Endodermal cell (in vitro differentiated cells): ENCODE results near the gene PANK4. TPM values are rescaled to one million over a fixed set of nuclear protein-coding genes. Genes with fewer than 3 reads are reported as not detected.

Source experiments
- DNase-seq: peaks from one replicate; pipeline ENCODE4 v3.0.0-alpha.2; 2017
- H3K27ac ChIP-seq: 2 replicates; pipeline ENCODE4 v1.5.1; 2013; ENCODE audit warnings: mild to moderate bottlenecking, low read depth, low read length, moderate library complexity
- H3K27me3 ChIP-seq: 2 replicates; pipeline ENCODE4 v1.6.1; 2013; ENCODE audit warnings: mild to moderate bottlenecking, low read length, moderate library complexity; ENCODE audit not compliant: insufficient read depth, control insufficient read depth, poor library complexity, severe bottlenecking
- H3K36me3 ChIP-seq: 2 replicates; pipeline ENCODE4 v1.7.0; 2013; ENCODE audit warnings: mild to moderate bottlenecking, low read length, moderate library complexity; ENCODE audit not compliant: control insufficient read depth, insufficient read depth
- H3K4me1 ChIP-seq: one replicate; pipeline ENCODE4 v1.7.0; 2013; ENCODE audit warnings: low read length; ENCODE audit not compliant: control insufficient read depth, insufficient read depth
- H3K4me3 ChIP-seq: 2 replicates; pipeline ENCODE4 v1.5.1; 2013; ENCODE audit warnings: mild to moderate bottlenecking, low read length, moderate library complexity
- H3K9ac ChIP-seq: 2 replicates; pipeline ENCODE4 v1.6.1; 2013; ENCODE audit warnings: mild to moderate bottlenecking, low read length, moderate library complexity; ENCODE audit not compliant: poor library complexity, severe bottlenecking; ENCODE audit errors: extremely low read depth
- H3K9me3 ChIP-seq: 2 replicates; pipeline ENCODE4 v1.6.1; 2013; ENCODE audit warnings: mild to moderate bottlenecking, low read length, moderate library complexity; ENCODE audit not compliant: control insufficient read depth
- H3K27ac Mint-ChIP-seq: 2 replicates; pipeline ENCODE4 v1.8.0; 2020; ENCODE audit warnings: mixed read lengths
- H3K27me3 Mint-ChIP-seq: 2 replicates; pipeline ENCODE4 v1.8.0; 2021; ENCODE audit warnings: mild to moderate bottlenecking, mixed read lengths; ENCODE audit not compliant: insufficient read depth
- H3K36me3 Mint-ChIP-seq: 2 replicates; pipeline ENCODE4 v1.8.0; 2020; ENCODE audit warnings: low read depth, mixed read lengths
- H3K4me1 Mint-ChIP-seq: 2 replicates; pipeline ENCODE4 v1.8.0; 2020; ENCODE audit warnings: mixed read lengths
- H3K4me3 Mint-ChIP-seq: 2 replicates; pipeline ENCODE4 v1.8.0; 2020; ENCODE audit warnings: mild to moderate bottlenecking, moderate library complexity, mixed read lengths
- H3K9me3 Mint-ChIP-seq: 2 replicates; pipeline ENCODE4 v1.8.0; 2020; ENCODE audit warnings: mild to moderate bottlenecking, mixed read lengths
- WGBS, 2 experiments: methylation state at CpG; one replicate each; pipeline versions ENCODE4 v1.1.5 to v1.1.7; 2013; ENCODE audit warnings: missing lambda C conversion rate in 2 of 2, mixed read lengths in 1 of 2; ENCODE audit not compliant: insufficient coverage in 1 of 2, insufficient read length in 1 of 2; 5-methylcytosine and 5-hydroxymethylcytosine counted together
- total RNA-seq, 2 donors: library from RNA; stranded (reverse); fragmentation: NEBNext Ultra II Directional in 1 of 2; extraction: Animal tissue kit (Norgen Biotek cat#: 25700) in 1 of 2; gene quantifications; 2 replicates in 1 of 2; 3 replicates in 1 of 2; pipeline ENCODE4 v1.2.1, GENCODE V29; 2021
- TF ChIP-seq, protein P1 (sequence below): fragments of 200-600 bp; sonication (generic); conservative IDR thresholded peaks from 2 replicates; pipeline ENCODE4 v1.5.0; 2021; ENCODE audit warnings: antibody characterized with exemption, mild to moderate bottlenecking

The PANK4 gene
- total RNA-seq, 2 donors from 2014 or later = 45.6 to 49.5 TPM

DNA sequence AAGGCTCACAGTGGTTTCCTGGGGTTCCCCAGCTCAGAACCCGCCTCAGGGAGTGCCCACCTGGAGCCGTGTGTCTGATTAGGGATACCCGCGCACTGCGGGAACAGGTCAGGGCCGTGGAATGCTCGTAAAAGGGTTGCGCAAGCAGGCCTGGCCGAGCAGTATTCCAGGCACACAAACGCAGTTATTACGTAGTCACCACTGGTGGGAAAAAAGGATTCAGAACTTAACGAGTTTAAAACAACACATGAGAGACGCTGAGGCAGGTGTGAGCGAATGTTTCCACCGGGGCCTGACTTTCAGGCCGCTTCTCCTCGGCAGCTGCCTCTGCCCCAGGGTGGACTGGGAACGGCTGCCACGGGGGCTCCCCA, 32.1 kb downstream of the PANK4 start:
- no peaks in the 10 kb centered on the region for H3K27me3 Mint-ChIP-seq
- no peak overlapping the region for H3K27ac Mint-ChIP-seq
- no peaks in the 10 kb centered on the region for H3K27me3 ChIP-seq
- TF ChIP-seq, protein P1, sequence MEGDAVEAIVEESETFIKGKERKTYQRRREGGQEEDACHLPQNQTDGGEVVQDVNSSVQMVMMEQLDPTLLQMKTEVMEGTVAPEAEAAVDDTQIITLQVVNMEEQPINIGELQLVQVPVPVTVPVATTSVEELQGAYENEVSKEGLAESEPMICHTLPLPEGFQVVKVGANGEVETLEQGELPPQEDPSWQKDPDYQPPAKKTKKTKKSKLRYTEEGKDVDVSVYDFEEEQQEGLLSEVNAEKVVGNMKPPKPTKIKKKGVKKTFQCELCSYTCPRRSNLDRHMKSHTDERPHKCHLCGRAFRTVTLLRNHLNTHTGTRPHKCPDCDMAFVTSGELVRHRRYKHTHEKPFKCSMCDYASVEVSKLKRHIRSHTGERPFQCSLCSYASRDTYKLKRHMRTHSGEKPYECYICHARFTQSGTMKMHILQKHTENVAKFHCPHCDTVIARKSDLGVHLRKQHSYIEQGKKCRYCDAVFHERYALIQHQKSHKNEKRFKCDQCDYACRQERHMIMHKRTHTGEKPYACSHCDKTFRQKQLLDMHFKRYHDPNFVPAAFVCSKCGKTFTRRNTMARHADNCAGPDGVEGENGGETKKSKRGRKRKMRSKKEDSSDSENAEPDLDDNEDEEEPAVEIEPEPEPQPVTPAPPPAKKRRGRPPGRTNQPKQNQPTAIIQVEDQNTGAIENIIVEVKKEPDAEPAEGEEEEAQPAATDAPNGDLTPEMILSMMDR = no peak
- no peak overlapping the region for H3K9ac ChIP-seq
- no peaks in the 10 kb centered on the region for H3K4me1 Mint-ChIP-seq
- H3K36me3 ChIP-seq = no peaks in the 10 kb centered on the region
- H3K4me3 Mint-ChIP-seq = no peak overlapping the region
- WGBS, 2 experiments = 84 to 87% methylated on average over 18 to 19 of the region's 19 CpGs
- no peaks in the 10 kb centered on the region for H3K36me3 Mint-ChIP-seq
- no peak overlapping the region for H3K4me3 ChIP-seq
- no peaks in the 10 kb centered on the region for H3K9me3 Mint-ChIP-seq
- DNase-seq = no peak
- no peaks in the 10 kb centered on the region for H3K4me1 ChIP-seq
- no peaks in the 10 kb centered on the region for H3K9me3 ChIP-seq
- H3K27ac ChIP-seq = no peak overlapping the region

DNA sequence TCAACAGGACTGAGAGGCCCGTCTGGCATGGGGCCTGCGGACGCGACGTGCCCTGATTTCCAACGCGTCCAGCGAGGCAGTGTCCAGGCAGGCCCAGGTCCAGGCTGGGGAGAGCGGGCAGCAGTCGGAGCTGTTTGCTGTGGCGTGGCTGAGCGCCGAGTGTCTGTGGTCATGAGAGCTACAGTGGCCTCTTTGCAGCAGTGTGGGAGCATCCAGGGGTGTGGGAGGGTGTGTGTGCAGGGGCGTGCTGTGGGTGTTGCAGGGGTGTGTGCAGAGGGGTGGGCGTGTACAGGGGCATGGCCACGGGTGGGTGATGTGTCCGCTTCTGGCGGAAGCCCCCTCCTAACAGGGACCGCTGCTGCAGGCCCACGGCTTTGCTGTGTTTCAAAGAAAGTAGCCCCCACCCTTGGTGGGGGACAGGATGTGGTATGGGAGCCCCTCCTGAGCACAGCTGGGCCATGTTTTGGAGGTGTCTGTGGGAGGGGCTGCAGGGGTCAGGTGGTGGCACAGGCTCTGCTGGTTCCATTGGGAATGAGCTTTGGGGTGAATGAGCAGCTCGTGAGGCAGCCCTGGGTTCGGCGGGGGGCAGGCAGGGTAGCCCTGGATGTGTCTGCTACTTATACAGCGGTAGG, 32.6 kb downstream of the PANK4 start:
- WGBS, 2 experiments = 94 to 95% methylated on average over 7 to 24 of the region's 24 CpGs
- no peaks in the 10 kb centered on the region for H3K4me1 Mint-ChIP-seq
- Histone ChIP-seq H3K4me1 (no peaks in the 10 kb centered on the region), H3K27ac (no peak overlapping the region), H3K4me3 (no peak overlapping the region), H3K9me3 (no peaks in the 10 kb centered on the region), H3K27me3 (no peaks in the 10 kb centered on the region), H3K9ac (no peak overlapping the region), H3K36me3 (no peaks in the 10 kb centered on the region)
- TF ChIP-seq, protein P1 = no peak
- H3K27ac Mint-ChIP-seq = no peak overlapping the region
- peaks cover 5% of the 10 kb centered on the region for H3K9me3 Mint-ChIP-seq
- DNase-seq = no peak
- H3K27me3 Mint-ChIP-seq = no peaks in the 10 kb centered on the region
- H3K4me3 Mint-ChIP-seq = no peak overlapping the region
- no peaks in the 10 kb centered on the region for H3K36me3 Mint-ChIP-seq

DNA sequence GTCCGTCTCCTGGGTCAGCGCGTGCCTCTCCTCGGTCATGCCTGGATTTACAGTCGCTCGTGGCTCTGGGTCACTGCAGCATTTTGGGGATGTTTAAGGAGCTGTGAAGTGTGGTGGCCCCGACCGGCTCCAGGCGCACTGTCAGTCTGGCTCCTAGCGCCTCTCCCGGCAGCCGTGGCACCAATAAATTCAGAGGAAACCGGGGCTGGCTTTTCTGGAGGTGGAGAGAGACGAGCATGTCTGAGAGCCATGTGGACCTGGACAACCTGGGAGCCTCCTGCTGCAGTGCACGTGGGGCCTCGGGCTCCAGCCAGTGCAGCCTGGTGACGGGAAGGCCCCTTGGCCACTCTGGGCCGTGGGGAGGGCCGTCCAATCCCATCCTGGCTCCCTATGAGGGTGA, 33.2 kb downstream of the PANK4 start:
- H3K27me3 ChIP-seq = no peaks in the 10 kb centered on the region
- TF ChIP-seq, protein P1 = no peak
- H3K4me1 ChIP-seq = no peaks in the 10 kb centered on the region
- no peak for DNase-seq
- H3K27ac ChIP-seq = no peak overlapping the region
- H3K27me3 Mint-ChIP-seq = no peaks in the 10 kb centered on the region
- H3K36me3 Mint-ChIP-seq = no peaks in the 10 kb centered on the region
- H3K9me3 ChIP-seq = no peaks in the 10 kb centered on the region
- no peak overlapping the region for H3K27ac Mint-ChIP-seq
- H3K36me3 ChIP-seq = no peaks in the 10 kb centered on the region
- no peak overlapping the region for H3K9ac ChIP-seq
- 88% methylated on average over 10 to 19 of the region's 19 CpGs for WGBS, 2 experiments
- no peak overlapping the region for H3K4me3 Mint-ChIP-seq
- H3K4me1 Mint-ChIP-seq = no peaks in the 10 kb centered on the region
- H3K9me3 Mint-ChIP-seq = peaks cover 10% of the 10 kb centered on the region
- no peak overlapping the region for H3K4me3 ChIP-seq
